Coronary artery (tissue), 2 donors: Measurements from ENCODE around the gene MTMR10.

Source experiments
- DNase-seq: peaks from one replicate; pipeline ENCODE4 v3.0.0-alpha.2; 2017; ENCODE audit warnings: low spot score
- H3K27ac ChIP-seq, 2 donors: fragments of 200-600 bp; sonication (generic); one replicate each; pipeline ENCODE4 v1.5.1; 2016 to 2019
- H3K4me3 ChIP-seq: fragments of 200-600 bp; sonication (generic); 2 replicates; pipeline ENCODE4 v1.5.1; 2016; ENCODE audit warnings: mild to moderate bottlenecking, moderate library complexity
- CTCF ChIP-seq: fragments of 200-600 bp; sonication (generic); IDR thresholded peaks from one replicate; pipeline ENCODE4 v1.5.1; 2019; ENCODE audit warnings: antibody characterized with exemption

The MTMR10 gene

GRCh38 chr15:30896211-30896606, 95.2 kb downstream of the MTMR10 start:
- TF ChIP-seq CTCF, result no peak
- Histone ChIP-seq H3K4me3 (no peak overlapping the region), H3K27ac (no peak overlapping the region)
- no peak for DNase-seq

GRCh38 chr15:30895461-30896210, 95.8 kb downstream of the MTMR10 start:
- TF ChIP-seq CTCF, result no peak
- no peak for DNase-seq
- Histone ChIP-seq H3K4me3 (no peak overlapping the region), H3K27ac (no peak overlapping the region)

- DNase-seq, result no peak
- H3K4me3 ChIP-seq, result no peak overlapping the region
- H3K27ac ChIP-seq, result no peak overlapping the region
- TF ChIP-seq CTCF, result no peak
Observed at GRCh38 chr15:30889196-30889595, 102.2 kb downstream of the MTMR10 start.
